Activated CD4-positive, alpha-beta T cell treated with anti-CD3 and anti-CD28 coated beads for 24 hours (primary cell): ENCODE measurements around the gene ARHGAP1.

Experiments
- DNase-seq, 2 donors: peaks; one replicate each; pipeline ENCODE4 v3.0.0-alpha.2; 2020; ENCODE audit warnings: low read depth in 2 of 2

The ARHGAP1 gene

DNA sequence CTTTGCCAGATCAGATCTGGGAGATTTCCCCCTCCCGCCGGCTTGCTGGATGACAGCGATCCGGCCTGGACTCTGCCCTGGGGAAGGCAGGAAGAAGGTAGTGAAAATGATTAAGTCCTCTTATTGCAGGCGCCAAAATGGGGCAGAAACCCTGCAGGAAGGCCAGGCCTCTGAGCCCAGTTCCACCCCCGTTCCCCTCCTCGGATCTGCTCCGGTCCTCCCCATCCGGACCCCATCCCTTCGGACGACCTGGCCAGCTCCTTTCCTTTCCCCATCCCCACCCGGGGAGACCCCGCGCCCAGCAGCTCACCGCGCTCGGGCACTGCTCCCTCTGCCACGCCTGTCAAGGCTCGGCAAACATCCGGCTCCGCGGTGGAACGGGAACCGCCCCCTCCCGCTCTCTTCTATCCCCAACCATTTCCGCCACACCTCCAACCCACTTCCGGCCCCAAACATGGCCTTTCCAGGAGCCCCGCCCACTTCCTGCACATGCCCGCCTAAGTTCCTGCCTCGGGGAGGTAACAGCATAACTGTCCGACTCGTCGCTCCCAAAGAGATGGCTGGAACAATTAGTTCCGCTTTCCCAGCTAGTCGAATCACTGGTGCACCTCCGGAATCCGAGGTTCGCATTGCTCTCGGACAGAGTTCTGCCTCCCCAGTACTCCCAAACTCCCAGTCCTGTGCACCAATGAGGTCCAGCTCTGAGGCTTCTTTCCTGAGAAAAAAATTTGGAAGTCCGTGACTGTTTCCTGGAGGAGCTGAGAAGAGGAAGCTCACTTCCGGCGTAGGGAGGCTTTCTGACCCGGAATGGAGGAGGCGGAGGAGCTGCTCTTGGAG lies at the start of gene ARHGAP1, which contains the start of gene ZNF408:
ARHGAP1 (minus strand) TSS at position 379 of the 837 bp plus-strand sequence. CDS start 4,512 bp downstream, outside the sequence.
ZNF408 (plus strand) TSS at position 791 of the 837 bp plus-strand sequence; CDS start at position 808, 17 bp downstream.
- DNase-seq: peak; percentile 97 to 99

DNA sequence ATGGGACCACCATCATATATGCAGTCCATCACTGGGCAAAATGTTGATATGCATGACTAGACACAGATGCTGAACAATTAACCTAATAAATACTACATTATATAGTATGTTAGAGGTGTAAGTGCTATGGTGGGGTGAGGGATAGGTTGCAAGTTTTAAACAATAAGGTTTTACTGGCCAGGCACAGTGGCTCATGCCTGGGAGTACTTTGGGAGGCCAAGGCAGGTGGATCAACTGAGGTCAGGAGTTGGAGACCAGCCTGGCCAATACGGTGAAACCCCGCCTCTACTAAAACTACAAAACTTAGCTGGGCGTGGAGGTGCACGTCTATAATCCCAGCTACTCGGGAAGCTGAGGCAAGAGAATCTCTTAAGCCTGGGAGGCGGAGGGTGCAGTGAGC lies 46.7 kb upstream of the ARHGAP1 start:
- DNase-seq: no peak

DNA sequence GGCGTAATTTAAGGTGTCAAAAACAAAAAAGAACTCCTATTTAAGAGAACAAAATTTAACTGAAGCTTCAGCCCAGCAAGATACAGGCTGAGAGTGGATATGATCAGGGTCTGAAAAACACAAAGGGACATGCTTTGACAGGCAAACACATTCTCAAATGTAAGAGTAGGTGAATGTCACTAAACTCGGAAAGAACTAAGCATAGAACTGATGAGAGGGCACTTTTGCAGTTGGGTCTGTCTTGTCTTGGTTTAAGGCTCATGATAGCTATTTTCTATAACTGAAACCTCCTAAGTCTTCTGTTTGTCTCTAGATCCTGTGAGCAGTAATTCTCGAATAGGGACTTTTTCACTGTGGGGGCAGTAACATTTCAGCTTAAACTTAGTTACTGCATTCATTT lies 45.6 kb upstream of the ARHGAP1 start:
- DNase-seq: no peak

DNA sequence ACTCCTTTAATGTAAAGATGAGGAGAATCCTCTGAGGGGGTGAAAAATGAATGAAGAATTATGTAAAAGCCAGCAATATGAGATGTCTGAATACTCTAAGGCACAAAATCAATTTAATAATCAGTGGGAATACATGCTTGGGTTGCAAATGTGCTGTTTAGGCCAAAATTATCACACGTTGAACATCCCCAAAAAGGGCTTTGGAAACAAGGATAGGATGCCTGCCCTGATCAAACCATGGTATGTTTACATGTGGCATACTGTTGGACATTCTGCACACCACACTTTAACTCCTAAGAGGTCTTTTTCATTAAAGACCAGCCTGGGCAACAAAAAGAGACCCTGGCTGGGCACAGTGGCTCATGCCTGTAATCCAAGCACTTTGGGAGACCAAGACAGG lies 44.9 kb upstream of the ARHGAP1 start:
- no peak for DNase-seq

DNA sequence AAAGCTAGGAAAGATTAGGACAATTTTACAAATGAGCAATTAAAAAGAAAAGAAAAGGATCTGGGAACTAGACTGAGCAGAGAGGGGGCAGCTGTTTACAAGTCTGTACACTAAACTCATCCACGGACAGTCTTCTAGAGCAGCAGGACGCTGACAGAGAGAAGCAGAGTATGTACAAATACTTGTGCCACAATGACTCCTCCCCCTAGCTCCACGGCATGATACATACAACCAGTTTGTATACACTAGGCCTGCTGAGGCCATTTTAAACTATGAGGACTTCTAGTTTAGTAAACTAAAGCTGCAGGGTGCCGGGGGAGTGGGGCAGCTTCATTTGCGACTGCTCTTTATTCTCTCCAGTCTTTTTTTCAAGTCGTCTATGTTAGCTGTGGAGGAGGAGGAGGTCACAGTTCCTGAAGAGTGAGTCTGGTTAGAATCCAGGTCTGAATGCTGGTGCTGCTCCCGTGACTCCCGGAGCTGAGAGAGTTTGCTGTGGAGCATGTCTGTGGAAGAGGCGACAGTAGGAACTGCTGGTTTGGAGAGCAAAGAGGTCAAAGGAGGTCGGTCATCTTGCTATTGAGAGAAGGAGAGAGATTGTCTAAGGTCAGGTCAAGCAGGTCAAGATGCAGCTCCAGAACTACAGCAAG lies 43.4 kb upstream of the ARHGAP1 start:
- DNase-seq: no peak

DNA sequence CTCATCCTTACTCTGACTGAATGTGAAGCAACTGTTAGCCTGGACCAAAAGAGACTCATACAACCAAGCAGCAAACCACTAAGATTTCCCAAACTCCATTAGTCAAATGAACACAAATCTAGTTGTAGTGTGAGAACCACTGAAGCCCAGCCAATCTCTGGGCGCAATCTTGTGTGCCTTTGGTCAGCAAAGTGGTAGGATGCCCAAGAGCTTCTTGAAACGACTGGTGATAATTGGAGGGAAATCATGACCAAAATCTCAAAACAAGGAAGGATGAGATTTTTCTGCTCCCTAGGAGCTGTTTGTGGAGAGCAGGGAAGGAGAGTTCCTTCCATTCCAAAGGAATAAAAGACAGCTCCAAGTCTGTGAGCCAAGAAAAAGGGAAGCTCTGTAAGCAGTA lies 42.6 kb upstream of the ARHGAP1 start:
- no peak for DNase-seq

DNA sequence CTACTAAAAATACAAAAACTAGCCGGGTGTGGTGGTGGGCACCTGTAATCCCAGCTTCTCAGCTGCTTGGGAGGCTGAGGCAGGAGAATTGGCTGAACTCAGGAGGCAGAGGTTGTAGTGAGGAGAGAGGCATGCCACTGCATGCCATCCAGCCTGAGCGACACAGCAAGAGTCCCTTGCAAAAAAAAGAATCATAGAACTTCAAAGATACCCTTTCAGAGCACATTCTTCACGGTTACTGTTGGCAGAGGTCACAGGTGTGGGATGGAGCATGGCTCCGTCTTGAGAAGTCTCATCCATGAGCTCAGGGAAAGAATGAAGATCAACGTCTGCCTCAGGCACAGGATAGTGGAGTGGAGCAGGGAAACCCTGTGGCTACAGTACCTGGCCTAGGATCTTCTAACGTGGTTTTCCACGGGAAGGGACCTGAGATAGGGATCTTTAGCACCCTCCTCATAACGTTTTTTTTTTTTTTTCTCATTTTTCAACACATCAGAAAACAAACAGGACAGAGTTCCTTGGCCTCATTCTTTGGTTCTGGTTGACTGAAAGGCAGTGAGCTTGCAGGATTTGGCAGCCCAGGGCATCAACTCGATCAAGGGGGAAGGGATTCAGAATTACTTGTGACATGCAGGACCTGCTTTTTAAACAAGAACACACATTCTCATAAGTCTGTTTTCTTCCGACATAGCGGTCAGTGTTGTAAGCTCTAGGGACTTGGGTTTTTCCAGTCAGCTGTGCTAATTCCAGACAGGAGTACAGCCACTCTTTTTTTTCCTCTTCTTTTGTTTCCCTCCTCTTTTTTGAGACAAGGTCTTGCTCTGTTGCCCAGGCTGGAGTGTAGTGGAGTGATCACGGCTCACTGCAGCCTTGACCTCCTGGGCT lies 41.4 kb upstream of the ARHGAP1 start:
- DNase-seq: no peak

DNA sequence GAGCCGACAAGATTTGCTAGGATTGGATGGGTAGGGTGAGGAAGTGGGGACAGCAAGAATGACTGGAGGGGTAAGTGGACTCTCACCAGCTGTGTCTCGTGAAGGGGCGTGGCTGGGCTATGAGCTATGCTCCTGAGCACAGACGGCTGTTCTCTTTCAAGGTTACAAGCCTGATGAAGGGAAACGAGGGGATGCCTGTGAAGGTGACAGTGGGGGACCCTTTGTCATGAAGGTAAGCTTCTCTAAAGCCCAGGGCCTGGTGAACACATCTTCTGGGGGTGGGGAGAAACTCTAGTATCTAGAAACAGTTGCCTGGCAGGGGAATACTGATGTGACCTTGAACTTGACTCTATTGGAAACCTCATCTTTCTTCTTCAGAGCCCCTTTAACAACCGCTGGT lies 38.5 kb upstream of the ARHGAP1 start:
- DNase-seq: no peak

DNA sequence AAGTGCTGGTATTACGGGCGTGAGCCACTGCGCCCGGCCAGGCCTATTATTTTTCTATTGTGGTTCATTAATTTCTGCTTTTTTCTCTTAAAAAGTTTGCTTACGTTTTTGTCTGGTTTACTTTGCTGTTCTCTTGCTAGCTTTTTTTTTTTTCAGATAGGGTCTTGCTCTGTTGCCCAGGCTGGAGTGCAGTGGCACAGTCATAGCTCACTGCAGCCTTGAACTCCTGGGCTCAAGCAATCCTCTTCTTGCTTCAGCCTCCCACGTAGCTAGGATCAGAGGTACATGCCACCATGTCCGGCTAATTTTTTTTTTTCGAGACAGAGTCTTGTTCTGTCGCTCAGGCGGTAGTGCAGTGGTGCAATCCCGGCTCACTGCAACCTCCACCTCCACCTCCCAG lies 37.3 kb upstream of the ARHGAP1 start:
- no peak for DNase-seq

DNA sequence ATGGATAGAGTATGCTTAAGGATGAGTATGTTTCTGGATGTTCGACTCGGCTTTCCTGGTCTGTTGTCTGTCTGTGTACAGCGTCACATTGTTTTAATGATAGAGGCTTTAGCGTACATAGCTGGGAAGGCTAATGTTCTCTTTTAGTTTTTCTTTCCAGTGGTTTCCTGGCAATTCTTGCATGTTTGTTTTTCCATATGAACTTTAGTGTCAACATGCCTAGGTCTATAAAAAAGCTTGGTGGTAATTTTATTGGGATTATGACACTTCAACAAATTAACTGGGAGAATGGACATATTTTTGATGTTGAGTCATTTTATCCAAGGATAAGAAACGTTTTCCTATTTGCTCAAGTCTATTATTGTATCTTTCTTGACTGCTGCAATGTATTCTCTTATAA lies 36.2 kb upstream of the ARHGAP1 start:
- DNase-seq: no peak

DNA sequence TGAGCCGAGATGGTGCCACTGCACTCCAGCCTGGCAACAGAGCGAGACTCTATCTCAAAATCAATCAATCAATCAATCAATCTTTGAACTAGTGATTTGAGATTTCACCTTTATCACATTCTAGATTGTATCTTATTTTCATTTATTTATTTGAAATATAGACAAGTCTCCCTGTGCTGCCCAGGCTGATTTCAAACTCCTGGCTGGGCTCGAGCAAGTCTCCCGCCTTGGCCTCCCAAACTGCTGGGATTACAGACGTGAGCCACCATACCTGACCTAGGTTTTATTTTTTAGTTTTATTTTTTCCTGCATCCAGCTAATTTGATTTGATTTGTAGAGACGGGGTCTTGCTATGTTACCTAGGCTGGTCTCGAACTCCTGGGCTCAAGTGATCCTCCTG lies 35.7 kb upstream of the ARHGAP1 start:
- no peak for DNase-seq

DNA sequence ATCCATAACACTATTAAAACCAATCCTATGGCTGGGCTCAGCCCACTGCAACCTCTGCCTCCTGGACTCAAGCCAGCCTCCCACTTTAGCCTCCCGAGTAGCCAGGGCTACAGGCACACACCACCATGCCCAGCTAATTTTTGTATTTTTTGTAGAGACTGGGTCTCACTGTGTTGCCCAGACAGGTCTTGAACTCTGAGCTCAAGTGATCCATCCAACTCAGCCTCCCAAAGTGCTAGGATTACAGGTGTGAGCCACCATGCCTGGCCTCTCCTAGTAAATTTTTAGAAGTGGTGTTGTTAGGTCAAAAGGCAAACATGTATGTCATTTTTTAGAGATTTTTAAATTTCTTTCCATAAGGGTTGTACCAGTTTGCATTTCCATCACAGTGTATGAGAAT lies 32.8 kb upstream of the ARHGAP1 start:
- no peak for DNase-seq

DNA sequence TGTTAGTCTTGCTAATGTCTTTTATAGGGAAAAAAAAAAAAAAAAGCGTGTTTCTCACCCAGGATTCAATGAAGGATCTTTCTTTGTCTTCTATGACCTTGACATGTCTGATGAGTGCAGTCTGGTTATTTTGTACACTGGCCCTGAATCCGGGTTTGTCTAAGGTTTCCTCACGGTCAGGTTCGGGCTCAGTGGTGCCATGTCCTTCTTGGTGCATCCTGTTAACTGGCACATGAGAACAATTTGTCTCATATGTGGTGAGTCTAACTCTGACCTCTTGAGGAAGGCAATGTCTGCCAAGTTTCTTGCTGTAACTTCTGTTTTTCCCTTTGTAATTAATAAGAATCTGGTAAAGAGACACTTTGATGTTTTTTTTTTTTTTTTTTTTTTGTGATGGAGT lies 31.1 kb upstream of the ARHGAP1 start:
- no peak for DNase-seq

DNA sequence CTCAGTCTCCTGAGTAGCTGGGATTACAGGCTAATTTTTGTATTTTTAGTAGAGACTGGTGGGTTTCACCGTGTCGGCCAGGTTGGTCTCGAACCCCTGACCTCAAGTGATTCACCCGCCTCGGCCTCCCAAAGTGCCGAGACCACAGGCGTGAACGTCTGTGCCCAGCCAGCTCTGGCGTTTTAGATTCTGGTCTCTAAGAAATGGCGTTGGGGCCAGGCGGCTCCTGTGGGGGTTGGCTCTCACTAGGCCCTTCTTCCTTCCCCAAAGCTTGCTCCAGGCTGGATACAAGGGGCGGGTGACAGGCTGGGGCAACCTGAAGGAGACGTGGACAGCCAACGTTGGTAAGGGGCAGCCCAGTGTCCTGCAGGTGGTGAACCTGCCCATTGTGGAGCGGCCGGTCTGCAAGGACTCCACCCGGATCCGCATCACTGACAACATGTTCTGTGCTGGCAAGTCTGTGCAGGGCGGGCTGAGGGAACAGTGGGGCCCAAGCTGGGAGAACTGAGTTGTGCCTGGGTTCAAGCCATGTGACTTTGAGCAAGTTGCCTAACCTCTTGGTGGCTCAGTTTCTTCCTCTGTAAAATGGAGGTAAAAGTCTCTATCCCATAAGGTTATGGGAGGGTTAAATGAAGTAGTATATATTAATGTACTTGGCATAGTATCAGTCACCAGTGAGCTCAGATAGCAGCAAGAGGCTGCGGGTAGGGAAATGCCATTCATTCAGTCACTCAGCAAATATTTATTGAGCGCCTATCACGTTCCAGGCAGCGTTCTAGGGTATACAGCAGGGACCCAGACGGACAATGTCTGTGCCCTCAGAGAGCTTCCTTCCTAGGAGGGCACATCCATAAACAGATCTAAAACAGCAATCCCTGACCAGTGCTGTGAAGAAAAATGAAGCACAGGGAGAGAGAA lies 28.9 kb upstream of the ARHGAP1 start:
- no peak for DNase-seq

DNA sequence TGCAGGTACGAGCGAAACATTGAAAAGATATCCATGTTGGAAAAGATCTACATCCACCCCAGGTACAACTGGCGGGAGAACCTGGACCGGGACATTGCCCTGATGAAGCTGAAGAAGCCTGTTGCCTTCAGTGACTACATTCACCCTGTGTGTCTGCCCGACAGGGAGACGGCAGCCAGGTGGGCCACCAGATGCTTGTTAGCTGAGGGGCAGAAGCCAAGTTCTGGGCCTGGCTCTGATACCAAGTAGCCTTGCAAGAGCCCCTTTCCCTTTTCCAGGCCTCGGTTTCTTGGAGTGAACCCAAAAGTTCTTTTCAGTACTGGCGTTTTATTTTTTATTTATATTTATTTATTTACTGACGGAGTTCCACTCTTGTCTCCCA lies 28.2 kb upstream of the ARHGAP1 start:
- no peak for DNase-seq

DNA sequence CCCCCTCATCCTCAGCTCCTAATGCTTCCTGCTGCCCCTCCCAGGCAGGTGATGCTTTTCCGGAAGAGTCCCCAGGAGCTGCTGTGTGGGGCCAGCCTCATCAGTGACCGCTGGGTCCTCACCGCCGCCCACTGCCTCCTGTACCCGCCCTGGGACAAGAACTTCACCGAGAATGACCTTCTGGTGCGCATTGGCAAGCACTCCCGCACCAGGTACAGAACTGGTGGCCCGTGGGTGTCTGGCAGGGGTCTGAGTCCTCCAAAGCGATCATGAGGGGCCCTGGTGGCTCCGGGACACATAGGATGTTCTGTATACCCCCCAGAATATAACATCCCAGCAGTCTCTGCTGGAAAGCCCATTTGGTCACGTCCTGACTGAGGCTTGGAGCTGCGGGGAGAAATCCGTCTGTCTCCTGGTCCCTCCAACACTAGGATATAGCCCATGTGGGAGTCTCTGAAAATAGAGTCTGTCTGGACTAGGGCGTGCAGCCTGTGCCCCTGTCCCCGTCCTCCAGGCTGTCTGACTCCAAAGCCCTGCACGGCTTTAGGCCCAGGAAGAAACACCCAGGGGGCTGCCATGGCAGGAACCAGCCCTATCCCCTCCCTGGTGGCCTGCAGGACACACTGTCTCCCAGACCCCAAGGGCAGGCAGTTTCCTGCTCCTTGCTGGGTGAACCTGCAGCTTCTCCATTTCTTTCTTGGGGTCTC lies 27.7 kb upstream of the ARHGAP1 start:
- DNase-seq: no peak

DNA sequence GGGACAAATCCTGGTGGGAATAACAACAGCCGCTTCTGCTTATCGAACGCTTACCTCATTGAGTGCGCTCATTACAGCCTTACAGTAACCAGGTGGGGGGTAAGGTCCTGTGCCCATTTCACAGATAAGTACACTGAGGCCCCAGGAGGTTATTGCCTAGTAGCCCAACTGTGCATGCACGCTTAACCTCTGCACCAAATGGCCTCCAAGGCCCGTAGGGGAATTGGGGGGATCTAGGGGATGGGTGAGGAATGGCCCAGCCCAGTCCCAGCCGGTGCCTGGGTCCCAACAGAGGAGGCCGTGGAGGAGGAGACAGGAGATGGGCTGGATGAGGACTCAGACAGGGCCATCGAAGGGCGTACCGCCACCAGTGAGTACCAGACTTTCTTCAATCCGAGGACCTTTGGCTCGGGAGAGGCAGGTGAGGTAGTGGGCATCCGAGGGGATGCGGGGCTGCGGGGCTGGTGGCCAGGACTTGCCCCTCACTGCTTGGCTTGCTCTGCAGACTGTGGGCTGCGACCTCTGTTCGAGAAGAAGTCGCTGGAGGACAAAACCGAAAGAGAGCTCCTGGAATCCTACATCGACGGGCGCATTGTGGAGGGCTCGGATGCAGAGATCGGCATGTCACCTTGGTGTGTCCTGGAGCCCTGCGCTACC lies 25.9 kb upstream of the ARHGAP1 start:
- DNase-seq: no peak

DNA sequence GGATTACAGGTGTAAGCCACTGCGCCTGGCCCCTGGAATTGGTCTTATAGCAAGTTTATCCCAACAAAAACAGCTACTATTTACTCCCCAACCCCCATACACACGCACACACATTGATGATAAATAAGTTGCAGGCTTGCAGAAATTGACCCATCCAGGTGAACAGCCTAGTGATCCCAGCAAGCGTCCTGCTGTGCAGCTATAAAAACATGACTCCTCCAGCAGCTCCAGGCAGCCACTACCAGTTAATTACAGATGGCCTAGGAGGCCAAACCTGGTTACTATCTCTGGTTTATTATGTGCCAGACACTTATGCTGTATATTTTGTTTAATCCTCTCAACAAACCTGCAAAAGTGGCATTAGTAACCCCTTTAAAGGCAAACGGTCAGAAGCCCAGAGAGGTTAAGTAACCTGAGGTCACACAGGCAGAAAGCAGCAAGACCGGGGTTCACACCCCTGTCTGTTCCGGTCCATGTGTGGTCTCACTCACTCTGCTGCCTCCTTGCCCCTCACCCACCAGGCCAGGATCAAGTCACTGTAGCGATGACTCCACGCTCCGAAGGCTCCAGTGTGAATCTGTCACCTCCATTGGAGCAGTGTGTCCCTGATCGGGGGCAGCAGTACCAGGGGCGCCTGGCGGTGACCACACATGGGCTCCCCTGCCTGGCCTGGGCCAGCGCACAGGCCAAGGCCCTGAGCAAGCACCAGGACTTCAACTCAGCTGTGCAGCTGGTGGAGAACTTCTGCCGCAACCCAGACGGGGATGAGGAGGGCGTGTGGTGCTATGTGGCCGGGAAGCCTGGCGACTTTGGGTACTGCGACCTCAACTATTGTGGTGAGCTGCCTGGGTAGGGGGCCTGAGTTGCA lies 25.2 kb upstream of the ARHGAP1 start:
- no peak for DNase-seq

DNA sequence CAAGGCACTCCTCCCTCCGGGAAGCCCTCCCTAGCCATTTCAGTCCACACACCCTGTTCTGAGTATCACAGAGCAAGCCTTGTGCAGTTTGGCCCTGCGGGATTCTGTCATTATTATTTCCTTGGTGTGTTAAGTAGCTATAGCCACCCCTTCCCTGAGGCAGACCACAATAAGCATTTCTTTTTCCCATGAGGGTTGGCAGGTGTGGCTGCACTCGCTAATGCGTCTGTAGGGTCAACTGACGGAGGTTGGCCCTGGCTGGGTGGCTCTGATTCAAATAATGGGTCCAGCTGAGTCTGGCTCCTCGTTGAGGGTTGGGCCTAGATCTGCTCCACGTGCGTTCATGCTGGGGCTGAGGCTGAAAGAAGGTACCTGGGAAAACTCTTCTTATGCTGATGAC lies 23.7 kb upstream of the ARHGAP1 start:
- DNase-seq: no peak
